Panc1 (cell line): Measurements from ENCODE around the gene SLC25A22. TPM values are rescaled to one million over a fixed set of nuclear protein-coding genes. Genes with fewer than 3 reads are reported as not detected.
A peak's percentile ranks its signal among the peaks of the same experiment; 100 is the strongest.

Experiments used
- ATAC-seq: fragments of 200-7000 bp; cut with Tn5 transposase; 2 replicates; pipeline ENCODE4 v1.9.1; 2020; ENCODE audit warnings: mild to moderate bottlenecking, moderate library complexity
- BruUV-seq: library from RNA; stranded (reverse); fragments of 400-500 nt; replicated peaks from 2 replicates; lab custom pipeline; 2021; lab: Mats Ljungman, UMichigan
- CTCF ChIA-PET: fragments of 300-600 bp; sonication (Branson Sonifier 250); formaldehyde crosslinking; loops from one replicate; lab custom pipeline; 2022; ENCODE audit warnings: antibody characterized with exemption; lab: Charles Lee
- POLR2A ChIA-PET: fragments of 300-600 bp; sonication (Branson Sonifier 250); formaldehyde crosslinking; loops from one replicate; lab custom pipeline; 2022; ENCODE audit warnings: antibody characterized with exemption; lab: Charles Lee
- DNase-seq: peaks from one replicate; pipeline ENCODE4 v3.0.0-alpha.2; 2010; ENCODE audit warnings: low read depth, low spot score
- H3K27ac ChIP-seq: 2 replicates; pipeline ENCODE4 v1.5.1; 2011; ENCODE audit warnings: mild to moderate bottlenecking, low read length, inconsistent platforms
- H3K27me3 ChIP-seq: fragments of 200-500 bp; sonication (Bioruptor generic); 2 replicates; pipeline ENCODE4 v1.6.0; 2014; ENCODE audit warnings: low read length, inconsistent platforms; ENCODE audit not compliant: control insufficient read depth, insufficient read depth
- H3K36me3 ChIP-seq: fragments of 200-500 bp; sonication (Bioruptor generic); 2 replicates; pipeline ENCODE4 v1.5.1; 2014; ENCODE audit warnings: inconsistent platforms, mild to moderate bottlenecking, low read length, moderate library complexity; ENCODE audit not compliant: control insufficient read depth, insufficient read depth
- H3K4me1 ChIP-seq: 2 replicates; pipeline ENCODE4 v1.5.1; 2011; ENCODE audit warnings: inconsistent platforms, mild to moderate bottlenecking, low read length, moderate library complexity; ENCODE audit not compliant: control insufficient read depth, insufficient read depth
- H3K4me3 ChIP-seq, 2 experiments: 2 replicates each; pipeline ENCODE4 v1.5.1; 2011 to 2012; ENCODE audit warnings: low read depth in 2 of 2, low read length in 2 of 2, mild to moderate bottlenecking in 2 of 2, inconsistent platforms in 1 of 2, moderate library complexity in 1 of 2
- H3K9me3 ChIP-seq: fragments of 200-500 bp; sonication (Bioruptor generic); 2 replicates; pipeline ENCODE4 v1.5.1; 2014; ENCODE audit warnings: low read depth, mild to moderate bottlenecking, inconsistent platforms, low read length, moderate library complexity; ENCODE audit not compliant: control insufficient read depth, insufficient read depth
- POLR2AphosphoS5 ChIP-seq: IDR thresholded peaks from 2 replicates; pipeline ENCODE4 v1.6.1; 2012; ENCODE audit warnings: mild to moderate bottlenecking, low read depth, low read length, moderate library complexity
- SIN3A ChIP-seq: IDR thresholded peaks from 2 replicates; pipeline ENCODE4 v1.6.1; 2012; ENCODE audit warnings: low read depth, mild to moderate bottlenecking, low read length, moderate library complexity, borderline replicate concordance; ENCODE audit not compliant: insufficient read depth
- TCF7L2 ChIP-seq: IDR thresholded peaks from 2 replicates; pipeline ENCODE4 v1.6.1; 2011; ENCODE audit warnings: mild to moderate bottlenecking, low read depth, low read length, inconsistent platforms
- in situ Hi-C: cut with HindIII; loops from 2 replicates; pipeline ENCODE4 v1.10.0; 2016; ENCODE audit warnings: low sequenced_read_pairs, low pct_unique_long_range_greater_than_20kb
- intact Hi-C: fragments of 100-400 bp; cut with micrococcal nuclease; formaldehyde crosslinking; loops from one replicate; pipeline ENCODE4 v1.10.0; 2022; ENCODE audit not compliant: unreplicated experiment
- total RNA-seq: library from RNA; stranded (reverse); gene quantifications from one replicate; pipeline ENCODE4 v1.2.1, GENCODE V29; 2021; ENCODE audit not compliant: unreplicated experiment
- TF ChIP-seq, protein P1 (sequence below), 2 experiments: IDR thresholded peaks; 2 replicates each; pipeline ENCODE4 v1.6.1; 2011 to 2012; ENCODE audit warnings: low read depth in 2 of 2, control low read depth in 1 of 2, low read length in 1 of 2, mild to moderate bottlenecking in 1 of 2, moderate library complexity in 1 of 2; ENCODE audit not compliant: insufficient read depth in 1 of 2
- TF ChIP-seq, protein P2 (sequence below): fragments of 450-650 bp; IDR thresholded peaks from 2 replicates; pipeline ENCODE4 v1.5.1; 2017; ENCODE audit warnings: mild to moderate bottlenecking

Gene SLC25A22
- total RNA-seq, 1 experiment from 2014 or later, result 119 TPM

- peak; percentile 19 for ATAC-seq
- no TSS peak for BruUV-seq
- CTCF ChIA-PET, result interaction anchor here (0.6 to 0.8 kb wide), 2 partner anchors 20 to 41 kb away, joined by 3 read pairs; no protein-coding TSS in a partner anchor
These were observed 50.1 kb downstream of the SLC25A22 start for GRCh38 chr11:748007-748359.

DNA sequence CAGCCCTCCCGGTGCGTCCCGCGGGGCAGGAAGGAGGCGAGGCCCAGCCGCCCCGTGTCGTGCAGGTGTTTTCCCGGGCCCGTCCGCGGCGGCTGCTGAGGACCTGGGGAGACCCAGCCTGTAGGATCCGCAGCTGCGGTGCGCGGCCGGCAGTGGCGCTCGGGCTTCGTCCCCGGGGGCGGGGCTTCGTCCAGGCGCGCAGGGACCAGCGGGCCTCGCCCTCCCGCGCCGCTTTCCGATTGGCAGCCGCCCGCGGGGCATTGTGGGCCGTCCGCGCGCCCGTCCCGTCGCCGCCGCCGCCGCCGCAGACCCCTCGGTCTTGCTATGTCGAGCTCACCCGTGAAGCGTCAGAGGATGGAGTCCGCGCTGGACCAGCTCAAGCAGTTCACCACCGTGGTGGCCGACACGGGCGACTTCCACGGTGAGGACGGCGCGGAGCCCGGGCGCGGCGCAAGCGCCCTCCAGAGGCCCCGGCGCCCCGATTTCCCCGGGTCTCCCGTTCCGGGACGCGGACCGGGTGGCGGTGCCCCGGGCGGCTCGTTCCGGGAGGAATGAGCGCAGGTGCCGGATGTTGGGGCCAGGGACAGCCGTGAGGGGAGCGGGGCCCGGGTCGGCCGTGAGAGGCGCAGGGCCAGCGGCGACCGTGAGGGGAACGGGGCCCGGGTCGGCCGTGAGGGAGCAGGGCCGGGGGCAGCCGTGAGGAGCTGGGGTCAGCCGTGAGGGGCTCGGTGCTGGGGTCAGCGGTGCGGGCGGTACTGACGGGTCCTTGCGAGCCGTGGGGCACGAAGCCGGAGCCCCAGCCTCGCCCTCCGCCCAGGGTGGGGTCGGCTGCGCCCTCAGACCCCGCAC is 50.7 kb downstream of the SLC25A22 start, which contains the start of gene TALDO1:
Gene TALDO1 (plus strand): TSS at position 307 of the 849 bp plus-strand sequence. CDS start 18 bp downstream, at position 325.
- Histone ChIP-seq H3K27me3 (no peaks in the 10 kb centered on the region), H3K4me1 (peaks cover 20% of the 10 kb centered on the region), H3K9me3 (no peaks in the 10 kb centered on the region), H3K27ac (peak within 1 kb of the TSS; percentile 88), H3K36me3 (no peaks in the 10 kb centered on the region), H3K4me3 (peak within 1 kb of the TSS; percentile 83 to 87)
- peak; percentile 98 for ATAC-seq
- intact Hi-C loops (no loop called here), in situ Hi-C loops (no loop called here)
- BruUV-seq, result no TSS peak
- ChIA-PET CTCF (no interaction called here), POLR2A (interaction anchor here (0.6 to 1.2 kb wide), 2 partner anchors 16 to 33 kb away, joined by 3 read pairs; no protein-coding TSS in a partner anchor)
- DNase-seq, result no peak
- TF ChIP-seq, protein P1, sequence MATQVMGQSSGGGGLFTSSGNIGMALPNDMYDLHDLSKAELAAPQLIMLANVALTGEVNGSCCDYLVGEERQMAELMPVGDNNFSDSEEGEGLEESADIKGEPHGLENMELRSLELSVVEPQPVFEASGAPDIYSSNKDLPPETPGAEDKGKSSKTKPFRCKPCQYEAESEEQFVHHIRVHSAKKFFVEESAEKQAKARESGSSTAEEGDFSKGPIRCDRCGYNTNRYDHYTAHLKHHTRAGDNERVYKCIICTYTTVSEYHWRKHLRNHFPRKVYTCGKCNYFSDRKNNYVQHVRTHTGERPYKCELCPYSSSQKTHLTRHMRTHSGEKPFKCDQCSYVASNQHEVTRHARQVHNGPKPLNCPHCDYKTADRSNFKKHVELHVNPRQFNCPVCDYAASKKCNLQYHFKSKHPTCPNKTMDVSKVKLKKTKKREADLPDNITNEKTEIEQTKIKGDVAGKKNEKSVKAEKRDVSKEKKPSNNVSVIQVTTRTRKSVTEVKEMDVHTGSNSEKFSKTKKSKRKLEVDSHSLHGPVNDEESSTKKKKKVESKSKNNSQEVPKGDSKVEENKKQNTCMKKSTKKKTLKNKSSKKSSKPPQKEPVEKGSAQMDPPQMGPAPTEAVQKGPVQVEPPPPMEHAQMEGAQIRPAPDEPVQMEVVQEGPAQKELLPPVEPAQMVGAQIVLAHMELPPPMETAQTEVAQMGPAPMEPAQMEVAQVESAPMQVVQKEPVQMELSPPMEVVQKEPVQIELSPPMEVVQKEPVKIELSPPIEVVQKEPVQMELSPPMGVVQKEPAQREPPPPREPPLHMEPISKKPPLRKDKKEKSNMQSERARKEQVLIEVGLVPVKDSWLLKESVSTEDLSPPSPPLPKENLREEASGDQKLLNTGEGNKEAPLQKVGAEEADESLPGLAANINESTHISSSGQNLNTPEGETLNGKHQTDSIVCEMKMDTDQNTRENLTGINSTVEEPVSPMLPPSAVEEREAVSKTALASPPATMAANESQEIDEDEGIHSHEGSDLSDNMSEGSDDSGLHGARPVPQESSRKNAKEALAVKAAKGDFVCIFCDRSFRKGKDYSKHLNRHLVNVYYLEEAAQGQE (IDR thresholded peaks at IDR 0.05; ENCODE audit: insufficient read depth in 1 of 2, low read depth in 2 of 2, low read length in 1 of 2), result no peak
- peak; percentile 74 for TF ChIP-seq POLR2AphosphoS5
- no peak for TF ChIP-seq TCF7L2
- peak; percentile 77 for TF ChIP-seq SIN3A
- TF ChIP-seq, protein P2, sequence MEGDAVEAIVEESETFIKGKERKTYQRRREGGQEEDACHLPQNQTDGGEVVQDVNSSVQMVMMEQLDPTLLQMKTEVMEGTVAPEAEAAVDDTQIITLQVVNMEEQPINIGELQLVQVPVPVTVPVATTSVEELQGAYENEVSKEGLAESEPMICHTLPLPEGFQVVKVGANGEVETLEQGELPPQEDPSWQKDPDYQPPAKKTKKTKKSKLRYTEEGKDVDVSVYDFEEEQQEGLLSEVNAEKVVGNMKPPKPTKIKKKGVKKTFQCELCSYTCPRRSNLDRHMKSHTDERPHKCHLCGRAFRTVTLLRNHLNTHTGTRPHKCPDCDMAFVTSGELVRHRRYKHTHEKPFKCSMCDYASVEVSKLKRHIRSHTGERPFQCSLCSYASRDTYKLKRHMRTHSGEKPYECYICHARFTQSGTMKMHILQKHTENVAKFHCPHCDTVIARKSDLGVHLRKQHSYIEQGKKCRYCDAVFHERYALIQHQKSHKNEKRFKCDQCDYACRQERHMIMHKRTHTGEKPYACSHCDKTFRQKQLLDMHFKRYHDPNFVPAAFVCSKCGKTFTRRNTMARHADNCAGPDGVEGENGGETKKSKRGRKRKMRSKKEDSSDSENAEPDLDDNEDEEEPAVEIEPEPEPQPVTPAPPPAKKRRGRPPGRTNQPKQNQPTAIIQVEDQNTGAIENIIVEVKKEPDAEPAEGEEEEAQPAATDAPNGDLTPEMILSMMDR, result no peak; the same call in 1 of the 2 replicates

More at GRCh38 chr11:748007-748359, 50.1 kb downstream of the SLC25A22 start:
- no peak for DNase-seq
- Histone ChIP-seq H3K27me3 (no peaks in the 10 kb centered on the region), H3K36me3 (no peaks in the 10 kb centered on the region), H3K27ac (peak overlapping the region; percentile 85), H3K4me3 (peak overlapping the region; percentile 83 to 87), H3K9me3 (no peaks in the 10 kb centered on the region), H3K4me1 (peaks cover 20% of the 10 kb centered on the region)
- POLR2A ChIA-PET, result interaction anchor here (0.6 to 1.2 kb wide), 2 partner anchors 15 to 33 kb away, joined by 3 read pairs; no protein-coding TSS in a partner anchor
- in situ Hi-C loops, result no loop called here
- intact Hi-C loops, result no loop called here
- TF ChIP-seq POLR2AphosphoS5 (no peak), TCF7L2 (no peak), SIN3A (no peak)
- TF ChIP-seq, protein P2, result no peak
- TF ChIP-seq, protein P1 (IDR thresholded peaks at IDR 0.05; ENCODE audit: insufficient read depth in 1 of 2, low read depth in 2 of 2, low read length in 1 of 2), result peak in 1 of 2 experiments; percentile 44; a peak in 1 of 4 replicates
